NCI-H128 (cell line): ENCODE results near the gene ANKRD10.

ENCODE experiments used
- DNase-seq: peaks from one replicate; lab custom pipeline; 2025; ENCODE audit not compliant: unreplicated experiment; lab: John Stamatoyannopoulos, UW

The ANKRD10 gene

GRCh38 chr13:110885966-110886869 lies 28.7 kb downstream of the ANKRD10 start:
- no peak for DNase-seq

DNA sequence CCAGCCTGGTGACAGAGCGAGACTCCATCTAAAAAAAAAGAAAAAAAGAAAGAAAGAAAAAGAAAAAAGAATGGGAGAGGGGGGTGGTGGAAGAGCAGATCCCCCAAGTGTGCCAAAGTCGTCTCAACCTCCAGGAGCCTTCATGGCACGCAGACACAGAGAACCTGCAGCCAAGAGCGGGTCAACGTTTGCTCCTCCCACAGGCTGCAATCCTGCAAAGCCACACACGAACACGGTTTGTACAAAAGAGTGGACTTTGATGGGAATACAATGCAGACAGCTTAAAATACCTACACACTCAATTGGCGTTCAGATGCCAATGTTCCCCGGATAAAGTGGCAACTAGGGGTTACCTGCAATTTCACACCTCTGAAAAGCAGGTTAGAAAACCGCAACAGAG lies 29.4 kb downstream of the ANKRD10 start:
- DNase-seq = no peak

DNA sequence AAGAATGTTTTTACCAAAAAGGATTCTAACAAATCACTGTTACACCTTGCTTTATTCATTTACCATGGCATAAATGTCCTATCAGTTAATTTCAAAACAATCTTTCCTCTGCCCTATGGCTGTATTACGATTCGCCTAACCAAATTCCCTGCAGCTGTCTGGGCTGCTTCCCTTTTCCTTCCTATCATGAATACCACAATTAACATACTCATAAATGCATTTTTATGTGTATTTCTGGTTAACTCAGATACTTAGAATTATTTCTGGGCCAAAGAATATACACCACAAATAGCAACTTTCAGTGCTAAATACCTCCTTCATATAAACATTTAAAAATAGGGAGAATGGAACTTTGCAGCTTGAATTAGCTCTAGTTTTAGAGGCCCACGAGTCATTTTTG lies 30.4 kb downstream of the ANKRD10 start:
- DNase-seq = no peak

DNA sequence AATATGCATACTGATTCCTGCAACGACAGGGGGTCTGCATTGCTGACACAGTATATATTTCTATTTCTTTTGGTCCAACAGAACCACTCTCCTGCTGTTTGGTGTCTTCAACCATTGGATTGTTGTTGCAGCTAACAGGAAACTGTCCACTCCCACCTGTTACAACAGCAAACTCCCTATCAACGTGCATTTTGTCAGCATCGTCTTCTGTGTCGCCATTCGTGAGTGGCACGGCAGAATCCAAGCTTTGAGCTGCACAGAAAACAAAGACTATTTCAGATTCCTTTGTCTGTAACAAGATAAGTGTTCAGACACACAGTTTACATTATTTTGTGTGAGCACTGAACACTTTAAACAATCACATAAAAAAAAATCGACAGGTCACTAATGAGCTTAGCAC lies 31.3 kb downstream of the ANKRD10 start:
- DNase-seq = no peak

DNA sequence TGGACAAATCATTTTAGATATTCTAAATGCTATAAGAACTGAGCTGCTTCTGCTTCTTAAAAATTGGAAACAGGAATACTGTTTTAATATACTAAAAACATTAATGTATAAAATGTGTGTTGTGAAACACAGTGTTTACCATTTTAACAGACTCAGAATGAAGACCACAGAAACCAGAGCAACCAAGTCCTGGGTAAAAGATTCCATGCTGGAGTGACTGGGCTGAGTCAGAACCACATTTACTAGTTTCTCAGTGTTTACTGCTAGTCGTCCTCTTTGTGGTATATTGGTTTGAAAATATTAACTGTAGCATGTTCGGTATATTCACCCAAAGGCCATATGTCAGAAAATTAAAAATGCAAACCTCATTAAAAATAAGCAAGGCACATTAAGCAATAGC lies 31.9 kb downstream of the ANKRD10 start:
- no peak for DNase-seq

DNA sequence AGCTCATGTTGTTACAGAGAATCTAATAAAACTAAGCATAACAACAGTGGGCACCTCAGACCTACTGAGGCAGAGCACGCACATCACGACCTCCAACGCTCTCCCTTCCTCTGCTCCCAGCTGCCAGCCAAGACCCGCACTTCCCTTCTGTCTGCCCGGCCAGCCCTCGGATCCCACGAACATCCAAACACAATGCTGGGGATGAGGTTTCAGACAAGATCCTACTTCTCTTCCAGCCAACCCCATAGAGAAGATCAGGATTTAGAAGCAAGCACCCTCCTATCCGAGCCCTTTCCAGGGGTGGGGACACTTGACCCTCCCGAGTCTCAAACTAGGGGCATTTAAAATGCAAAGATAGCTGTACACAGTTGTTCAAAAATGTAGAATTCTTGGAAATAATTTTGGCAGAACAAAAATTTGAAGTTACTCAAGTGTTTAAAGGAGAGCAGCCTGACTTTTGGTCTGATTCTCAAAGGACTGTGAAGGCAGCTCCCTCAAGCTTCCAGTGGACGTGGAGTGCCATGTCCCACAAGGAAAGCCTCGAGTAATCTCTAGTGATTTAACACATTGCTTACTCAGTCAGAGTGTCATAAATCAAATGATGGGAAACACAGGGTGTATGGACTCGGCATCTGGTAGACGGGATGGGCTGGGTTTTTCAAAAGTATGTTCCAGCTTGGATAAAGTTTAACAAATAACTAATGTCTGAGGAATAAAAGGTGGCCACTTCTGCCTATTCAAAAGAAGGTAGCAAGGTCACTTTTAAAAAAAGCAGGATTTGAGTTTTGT lies 32.8 kb downstream of the ANKRD10 start:
- no peak for DNase-seq

DNA sequence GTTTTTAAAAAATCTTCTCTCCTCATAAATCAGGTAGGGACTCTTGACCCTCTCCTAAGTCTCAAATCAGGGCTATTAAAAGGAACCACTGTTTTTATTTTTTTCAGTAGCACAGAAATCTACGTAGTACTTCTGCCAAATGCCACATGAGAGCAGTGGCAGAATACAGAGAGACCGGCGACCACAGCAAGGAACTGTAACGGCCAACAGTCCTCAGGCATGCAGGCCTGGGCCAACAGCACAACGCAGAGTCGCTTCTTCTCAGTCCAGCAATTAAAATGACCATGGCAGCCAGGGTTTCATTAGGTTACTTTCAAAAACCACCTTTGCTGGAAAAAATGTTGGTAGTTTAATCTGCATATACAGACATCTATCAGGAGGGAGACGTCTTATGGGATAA lies 34.2 kb downstream of the ANKRD10 start:
- DNase-seq = no peak

GRCh38 chr13:110879482-110879881 lies 35.4 kb downstream of the ANKRD10 start:
- DNase-seq = no peak

DNA sequence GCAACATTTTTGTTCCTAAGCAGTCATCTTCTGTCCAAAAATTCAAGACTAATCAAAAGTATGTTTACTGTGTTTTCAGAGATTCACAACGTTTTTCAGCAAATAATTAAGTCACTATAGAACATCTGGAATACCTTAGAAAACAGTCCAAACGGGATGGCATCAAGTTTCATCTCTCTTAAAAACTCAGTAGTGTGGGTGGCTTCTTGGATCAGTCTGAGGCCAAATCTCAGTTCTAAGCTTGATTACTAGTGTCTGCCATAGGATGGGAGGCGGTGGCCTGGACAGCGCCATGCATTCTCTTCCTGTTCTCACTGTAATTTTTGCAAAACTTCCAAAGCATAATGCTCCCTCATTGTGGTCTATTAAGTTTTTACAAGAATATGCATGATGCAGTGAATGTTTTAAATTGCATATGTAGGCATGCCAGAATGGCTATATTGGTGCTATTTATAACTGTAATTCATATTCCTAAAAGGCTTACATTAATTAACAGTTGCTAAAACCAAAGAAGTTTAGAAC lies 37.1 kb downstream of the ANKRD10 start:
- no peak for DNase-seq

DNA sequence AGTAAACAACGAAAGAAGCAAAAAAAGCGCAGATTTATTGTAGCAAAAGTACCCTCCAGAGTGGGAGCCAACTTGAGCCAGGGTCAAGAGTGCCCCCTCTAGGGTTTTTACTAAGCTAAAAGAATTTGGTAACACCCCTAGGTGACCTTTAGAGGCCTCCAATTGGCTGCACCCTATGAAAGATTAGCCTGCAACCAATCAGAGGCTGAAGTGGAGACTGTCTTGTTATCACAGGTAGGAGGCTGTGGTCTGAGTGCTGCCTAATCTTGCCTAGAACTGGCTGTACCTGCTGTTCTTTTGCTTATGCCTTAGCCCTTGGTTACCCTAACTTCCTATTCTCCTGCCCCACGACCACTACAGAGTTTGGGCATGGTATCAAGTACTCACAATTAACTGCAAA lies 38.3 kb downstream of the ANKRD10 start:
- no peak for DNase-seq

GRCh38 chr13:110875241-110875640 lies 39.6 kb downstream of the ANKRD10 start:
- no peak for DNase-seq

GRCh38 chr13:110874508-110874960 lies 40.3 kb downstream of the ANKRD10 start:
- no peak for DNase-seq

DNA sequence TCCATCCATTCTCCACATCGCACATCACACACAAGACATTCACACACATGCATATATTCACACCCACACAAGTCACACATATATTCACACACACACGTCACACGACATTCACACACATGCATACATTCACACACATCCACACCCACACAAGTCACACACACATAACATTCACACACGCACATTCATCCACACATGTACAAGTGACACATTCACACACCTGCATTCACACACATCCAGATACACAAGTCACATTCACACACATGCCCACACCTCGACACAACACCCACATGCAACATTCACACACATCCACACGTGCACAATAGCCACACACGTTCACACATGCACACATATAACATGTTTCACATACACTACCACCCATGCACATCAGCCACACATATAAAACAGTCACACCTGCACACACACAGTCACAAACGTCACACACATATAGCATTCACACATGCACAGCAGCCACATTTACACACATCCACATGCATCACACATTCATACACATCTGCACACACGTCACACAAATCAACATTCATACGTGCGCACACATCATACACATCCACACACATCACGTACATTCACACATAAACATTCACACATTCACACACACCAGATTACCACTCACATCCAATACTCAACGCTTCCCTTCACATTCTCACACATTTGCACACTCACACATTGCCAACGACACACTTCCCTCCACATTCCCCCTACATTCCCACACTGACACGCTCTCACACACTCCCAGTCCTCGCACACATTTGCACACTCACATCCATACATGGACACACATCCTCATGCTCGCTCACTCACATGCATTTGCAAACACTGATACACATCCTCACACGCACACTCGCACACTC lies 41.0 kb downstream of the ANKRD10 start:
- no peak for DNase-seq

- no peak for DNase-seq
Measured at GRCh38 chr13:110872768-110873638, 41.9 kb downstream of the ANKRD10 start.

GRCh38 chr13:110872034-110872767 lies 42.7 kb downstream of the ANKRD10 start:
- no peak for DNase-seq

DNA sequence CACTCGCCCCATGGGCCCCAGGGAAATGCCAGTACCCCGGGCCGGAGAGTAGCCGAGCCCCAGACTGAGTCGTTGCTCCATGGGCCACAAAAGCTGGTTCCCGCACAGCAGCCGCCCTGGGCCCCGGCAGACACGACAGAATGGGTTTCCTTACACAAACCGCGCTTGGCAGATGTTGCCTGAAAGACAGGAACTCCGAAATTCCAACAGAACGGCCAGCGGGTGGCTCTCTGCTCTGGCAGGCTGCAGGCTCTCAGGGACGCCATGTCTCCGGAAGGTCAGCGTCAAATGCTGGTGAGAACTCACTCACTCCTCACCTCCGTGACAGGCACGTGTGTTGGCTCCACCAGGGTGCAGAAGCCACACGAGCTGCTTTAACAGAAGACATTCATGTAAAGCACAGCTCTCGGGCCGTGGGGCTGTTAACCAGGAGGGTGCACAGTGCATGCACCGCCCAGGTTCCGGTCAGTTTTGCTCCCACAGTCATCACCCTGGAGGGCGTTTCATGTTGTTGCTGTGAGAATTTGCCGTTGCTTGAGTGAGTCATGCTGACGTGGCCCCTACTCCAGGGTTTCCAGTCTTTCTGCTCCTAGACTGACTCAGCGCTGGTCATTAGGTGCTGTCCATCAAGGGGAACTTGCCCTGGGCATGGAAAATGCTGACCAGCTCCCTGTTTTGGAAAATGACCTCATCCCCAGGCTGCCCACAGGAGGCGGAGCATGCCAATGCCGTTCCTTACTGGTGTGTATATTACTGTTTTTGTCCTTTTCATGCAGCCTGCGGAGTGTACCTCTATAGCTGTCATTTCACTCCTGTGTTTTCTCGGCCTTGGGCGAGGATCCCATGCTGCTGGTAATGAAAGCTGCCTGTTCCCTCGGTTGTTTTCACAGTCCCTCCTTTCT lies 44.8 kb downstream of the ANKRD10 start:
- no peak for DNase-seq

- DNase-seq = no peak
Measured at GRCh38 chr13:110869231-110869804, 45.6 kb downstream of the ANKRD10 start.

DNA sequence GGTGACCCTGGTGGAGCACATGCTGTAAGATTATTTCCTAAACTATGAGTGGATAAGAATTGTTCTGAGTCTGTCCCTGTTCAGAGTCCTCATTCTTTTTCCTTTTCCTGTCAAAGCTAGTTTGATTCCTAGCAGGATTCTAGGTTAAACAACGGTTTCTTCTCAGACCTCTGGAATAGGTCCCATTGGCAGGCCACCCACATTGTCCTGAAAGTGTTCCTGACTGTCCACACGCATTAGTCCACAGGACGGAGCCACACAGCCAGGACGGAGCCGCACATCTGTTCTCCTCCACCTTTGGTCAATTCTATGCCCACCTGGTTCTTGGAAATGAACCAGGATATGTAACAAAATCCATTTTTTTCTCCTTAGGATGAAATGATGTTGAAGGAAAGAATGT lies 46.1 kb downstream of the ANKRD10 start:
- DNase-seq = no peak
